GM23338 (cell line): Measurements from ENCODE around the gene SUGCT. TPM values are rescaled to one million over a fixed set of nuclear protein-coding genes. Genes with fewer than 3 reads are reported as not detected.

Source experiments
- ATAC-seq: fragments of 200-7000 bp; cut with Tn5 transposase; 3 replicates; pipeline ENCODE4 v1.9.1; 2020
- DNase-seq: peaks from one replicate; pipeline ENCODE4 v3.0.0-alpha.2; 2015; ENCODE audit warnings: low spot score
- H2AFZ ChIP-seq: fragments of 200-600 bp; sonication (generic); 2 replicates; pipeline ENCODE4 v1.8.0; 2016; ENCODE audit warnings: antibody characterized with exemption, mild to moderate bottlenecking, moderate library complexity
- H3F3A ChIP-seq: fragments of 200-600 bp; sonication (generic); replicated peaks from 2 replicates; pipeline ENCODE4 v1.8.0; 2017; ENCODE audit warnings: antibody characterized with exemption, mixed run types, low read depth
- H3K27ac ChIP-seq: fragments of 200-600 bp; sonication (generic); 2 replicates; pipeline ENCODE4 v1.6.1; 2016; ENCODE audit warnings: low read depth
- H3K27me3 ChIP-seq: fragments of 200-600 bp; sonication (generic); 2 replicates; pipeline ENCODE4 v1.8.0; 2016; ENCODE audit warnings: mild to moderate bottlenecking, mixed run types, moderate library complexity; ENCODE audit not compliant: insufficient read depth
- H3K36me3 ChIP-seq: fragments of 200-600 bp; sonication (generic); 2 replicates; pipeline ENCODE4 v1.8.0; 2016; ENCODE audit warnings: mild to moderate bottlenecking; ENCODE audit not compliant: insufficient read depth
- H3K4me1 ChIP-seq: fragments of 200-600 bp; sonication (generic); 2 replicates; pipeline ENCODE4 v1.8.0; 2016; ENCODE audit warnings: mild to moderate bottlenecking, moderate library complexity; ENCODE audit not compliant: insufficient read depth
- H3K4me2 ChIP-seq: fragments of 200-600 bp; sonication (generic); 2 replicates; pipeline ENCODE4 v1.7.1; 2017; ENCODE audit warnings: mixed run types
- H3K4me3 ChIP-seq: fragments of 200-600 bp; sonication (generic); 2 replicates; pipeline ENCODE4 v1.6.1; 2016; ENCODE audit warnings: mixed run types
- H3K79me2 ChIP-seq: fragments of 200-600 bp; sonication (generic); replicated peaks from 2 replicates; pipeline ENCODE4 v1.8.0; 2017; ENCODE audit warnings: mild to moderate bottlenecking; ENCODE audit not compliant: insufficient read depth
- H3K9me2 ChIP-seq: fragments of 200-600 bp; sonication (generic); 2 replicates; pipeline ENCODE4 v1.8.0; 2017; ENCODE audit not compliant: insufficient read depth
- H4K20me1 ChIP-seq: fragments of 200-600 bp; sonication (generic); replicated peaks from 2 replicates; pipeline ENCODE4 v1.8.0; 2017; ENCODE audit warnings: mild to moderate bottlenecking; ENCODE audit not compliant: insufficient read depth
- H3K27ac Mint-ChIP-seq: 2 replicates; pipeline ENCODE4 v1.8.0; 2020; ENCODE audit warnings: inconsistent platforms, mild to moderate bottlenecking, moderate library complexity, mixed read lengths
- H3K27me3 Mint-ChIP-seq: 3 replicates; pipeline ENCODE4 v1.8.0; 2022; ENCODE audit warnings: low read depth, mild to moderate bottlenecking, moderate library complexity, mixed read lengths, inconsistent platforms; ENCODE audit not compliant: insufficient read depth, poor library complexity
- H3K36me3 Mint-ChIP-seq: 3 replicates; pipeline ENCODE4 v1.8.0; 2021; ENCODE audit warnings: low read depth, mild to moderate bottlenecking, inconsistent platforms, moderate library complexity, mixed read lengths
- H3K4me1 Mint-ChIP-seq: 3 replicates; pipeline ENCODE4 v1.8.0; 2020; ENCODE audit warnings: mild to moderate bottlenecking, inconsistent platforms, mixed read lengths
- H3K4me3 Mint-ChIP-seq: 3 replicates; pipeline ENCODE4 v1.8.0; 2021; ENCODE audit warnings: moderate library complexity, mild to moderate bottlenecking, inconsistent platforms, mixed read lengths
- H3K9me3 Mint-ChIP-seq: 3 replicates; pipeline ENCODE4 v1.8.0; 2020; ENCODE audit warnings: moderate library complexity, mild to moderate bottlenecking, inconsistent platforms, mixed read lengths
- CREB1 ChIP-seq: fragments of 250-450 bp; sonication (Bioruptor Pico); IDR thresholded peaks from 2 replicates; pipeline ENCODE4 v1.5.0; 2020; ENCODE audit warnings: low read depth, mild to moderate bottlenecking, moderate library complexity
- EZH2 ChIP-seq: fragments of 200-600 bp; sonication (generic); IDR thresholded peaks from one replicate; pipeline ENCODE4 v1.8.0; 2017; ENCODE audit warnings: antibody characterized with exemption, mild to moderate bottlenecking, low read depth; ENCODE audit not compliant: unreplicated experiment
- EZH2phosphoT487 ChIP-seq: fragments of 200-600 bp; sonication (generic); IDR thresholded peaks from one replicate; pipeline ENCODE4 v1.8.1; 2018; ENCODE audit warnings: antibody characterized with exemption; ENCODE audit not compliant: unreplicated experiment
- REST ChIP-seq: IDR thresholded peaks from one replicate; pipeline ENCODE4 v1.6.1; 2018; ENCODE audit warnings: antibody characterized with exemption; ENCODE audit not compliant: unreplicated experiment
- STAT1 ChIP-seq: IDR thresholded peaks from one replicate; pipeline ENCODE4 v1.6.1; 2016; ENCODE audit warnings: antibody characterized with exemption; ENCODE audit not compliant: unreplicated experiment
- ZNF331 ChIP-seq: fragments of 250-450 bp; sonication (Bioruptor Pico); IDR thresholded peaks from 2 replicates; pipeline ENCODE4 v1.5.0; 2020; ENCODE audit warnings: low read depth, mild to moderate bottlenecking, moderate library complexity
- ZNF462 ChIP-seq: fragments of 250-450 bp; sonication (Bioruptor Pico); IDR thresholded peaks from 2 replicates; pipeline ENCODE4 v1.5.0; 2020; ENCODE audit warnings: mild to moderate bottlenecking, moderate library complexity
- polyA plus RNA-seq: library from polyadenylated mRNA; unstranded; fragments of >200 nt; fragmentation: Nextera tagmentation; extraction: Ambion mirVana; gene quantifications from 2 replicates; pipeline ENCODE4 v1.2.1, GENCODE V29; 2016
- total RNA-seq: library from RNA; depleted of rRNA; stranded (reverse); fragments of >200 nt; shearing (Covaris generic); gene quantifications from 2 replicates; pipeline ENCODE4 v1.2.3, GENCODE V29; 2014
- TF ChIP-seq, protein P1 (sequence below), 2 experiments: fragments of 200-600 bp in 1 of 2; sonication (generic) in 1 of 2; conservative IDR thresholded peaks; 2 replicates each; pipeline versions ENCODE4 v1.5.1 to v1.6.1; 2016 to 2017; ENCODE audit warnings: antibody characterized with exemption in 2 of 2, low read depth in 2 of 2, mild to moderate bottlenecking in 2 of 2, moderate library complexity in 1 of 2

The SUGCT gene
- total and polyA plus RNA-seq, 2 experiments from 2014 or later: 4.2 to 5.6 TPM

- no peaks in the 10 kb centered on the region for H3F3A ChIP-seq
- TF ChIP-seq, protein P1, sequence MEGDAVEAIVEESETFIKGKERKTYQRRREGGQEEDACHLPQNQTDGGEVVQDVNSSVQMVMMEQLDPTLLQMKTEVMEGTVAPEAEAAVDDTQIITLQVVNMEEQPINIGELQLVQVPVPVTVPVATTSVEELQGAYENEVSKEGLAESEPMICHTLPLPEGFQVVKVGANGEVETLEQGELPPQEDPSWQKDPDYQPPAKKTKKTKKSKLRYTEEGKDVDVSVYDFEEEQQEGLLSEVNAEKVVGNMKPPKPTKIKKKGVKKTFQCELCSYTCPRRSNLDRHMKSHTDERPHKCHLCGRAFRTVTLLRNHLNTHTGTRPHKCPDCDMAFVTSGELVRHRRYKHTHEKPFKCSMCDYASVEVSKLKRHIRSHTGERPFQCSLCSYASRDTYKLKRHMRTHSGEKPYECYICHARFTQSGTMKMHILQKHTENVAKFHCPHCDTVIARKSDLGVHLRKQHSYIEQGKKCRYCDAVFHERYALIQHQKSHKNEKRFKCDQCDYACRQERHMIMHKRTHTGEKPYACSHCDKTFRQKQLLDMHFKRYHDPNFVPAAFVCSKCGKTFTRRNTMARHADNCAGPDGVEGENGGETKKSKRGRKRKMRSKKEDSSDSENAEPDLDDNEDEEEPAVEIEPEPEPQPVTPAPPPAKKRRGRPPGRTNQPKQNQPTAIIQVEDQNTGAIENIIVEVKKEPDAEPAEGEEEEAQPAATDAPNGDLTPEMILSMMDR (conservative IDR thresholded peaks at IDR 0.05; ENCODE audit: low read depth in 2 of 2): peak; percentile 10 to 24; a peak in 1 of 4 replicates
- TF ChIP-seq EZH2 (no peak), ZNF462 (CRISPR knock-in tag) (no peak)
- Mint-ChIP-seq H3K4me3 (no peak overlapping the region), H3K27ac (no peak overlapping the region; the same call in 1 of the 2 replicates), H3K9me3 (no peaks in the 10 kb centered on the region), H3K4me1 (peaks cover 16% of the 10 kb centered on the region), H3K27me3 (no peaks in the 10 kb centered on the region), H3K36me3 (no peaks in the 10 kb centered on the region)
- no peak overlapping the region for H2AFZ ChIP-seq
- DNase-seq (peak; percentile 18), ATAC-seq (no peak; the same call in 2 of the 3 replicates)
- H3K4me2 ChIP-seq: no peak overlapping the region
- no peaks in the 10 kb centered on the region for H3K36me3 ChIP-seq
- no peak overlapping the region for H3K4me3 ChIP-seq
- peaks cover 6% of the 10 kb centered on the region; the same call in 1 of the 2 replicates for H3K4me1 ChIP-seq
- H4K20me1 ChIP-seq: no peaks in the 10 kb centered on the region
- H3K27ac ChIP-seq: no peak overlapping the region
- no peaks in the 10 kb centered on the region for H3K27me3 ChIP-seq
- no peaks in the 10 kb centered on the region for H3K9me2 ChIP-seq
- H3K79me2 ChIP-seq: no peaks in the 10 kb centered on the region
Measured at GRCh38 chr7:40579401-40579800, 444.6 kb downstream of the SUGCT start.

DNA sequence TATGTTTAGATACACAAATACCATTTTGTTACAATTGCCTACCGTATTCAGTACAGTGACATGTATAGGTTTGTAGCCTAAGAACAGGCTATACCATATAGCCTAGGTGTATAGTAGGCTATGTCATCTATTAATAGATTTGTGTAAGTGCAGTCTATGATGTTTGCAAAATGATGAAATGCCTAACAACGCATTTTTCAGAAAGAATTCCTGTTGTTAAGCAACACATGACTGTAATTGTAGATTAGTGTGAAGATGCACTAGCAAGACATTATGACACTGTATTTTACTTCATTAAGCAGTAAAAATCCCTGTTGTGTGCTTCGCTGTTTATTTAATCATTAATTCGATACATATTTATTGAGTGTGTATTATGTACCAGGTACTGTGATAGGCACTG is 446.0 kb downstream of the SUGCT start:
- no peaks in the 10 kb centered on the region for H3K79me2 ChIP-seq
- Mint-ChIP-seq H3K9me3 (no peaks in the 10 kb centered on the region), H3K4me3 (no peak overlapping the region), H3K27me3 (no peaks in the 10 kb centered on the region), H3K4me1 (peaks cover 23% of the 10 kb centered on the region), H3K36me3 (no peaks in the 10 kb centered on the region), H3K27ac (no peak overlapping the region)
- H3K4me1 ChIP-seq: peaks cover 12% of the 10 kb centered on the region; the same call in 1 of the 2 replicates
- ATAC-seq (no peak), DNase-seq (no peak)
- no peaks in the 10 kb centered on the region for H3K36me3 ChIP-seq
- no peaks in the 10 kb centered on the region for H3F3A ChIP-seq
- no peak overlapping the region for H3K4me3 ChIP-seq
- H3K9me2 ChIP-seq: no peaks in the 10 kb centered on the region
- H3K4me2 ChIP-seq: no peak overlapping the region
- H3K27ac ChIP-seq: no peak overlapping the region
- no peaks in the 10 kb centered on the region for H4K20me1 ChIP-seq
- H3K27me3 ChIP-seq: no peaks in the 10 kb centered on the region
- no peak overlapping the region for H2AFZ ChIP-seq
- TF ChIP-seq REST: no peak
- no peak for TF ChIP-seq EZH2
- TF ChIP-seq CREB1 (CRISPR knock-in tag): no peak
- TF ChIP-seq STAT1: no peak
- TF ChIP-seq EZH2phosphoT487: no peak
- no peak for TF ChIP-seq ZNF331 (CRISPR knock-in tag)
